Endodermal cell (in vitro differentiated cells): ENCODE measurements around the gene MISP3. TPM values are rescaled to one million over a fixed set of nuclear protein-coding genes. Genes with fewer than 3 reads are reported as not detected.

ENCODE experiments used
- DNase-seq: peaks from one replicate; pipeline ENCODE4 v3.0.0-alpha.2; 2017
- H3K27ac ChIP-seq: 2 replicates; pipeline ENCODE4 v1.5.1; 2013; ENCODE audit warnings: mild to moderate bottlenecking, low read depth, low read length, moderate library complexity
- H3K27me3 ChIP-seq: 2 replicates; pipeline ENCODE4 v1.6.1; 2013; ENCODE audit warnings: mild to moderate bottlenecking, low read length, moderate library complexity; ENCODE audit not compliant: insufficient read depth, control insufficient read depth, poor library complexity, severe bottlenecking
- H3K36me3 ChIP-seq: 2 replicates; pipeline ENCODE4 v1.7.0; 2013; ENCODE audit warnings: mild to moderate bottlenecking, low read length, moderate library complexity; ENCODE audit not compliant: control insufficient read depth, insufficient read depth
- H3K4me1 ChIP-seq: one replicate; pipeline ENCODE4 v1.7.0; 2013; ENCODE audit warnings: low read length; ENCODE audit not compliant: control insufficient read depth, insufficient read depth
- H3K4me3 ChIP-seq: 2 replicates; pipeline ENCODE4 v1.5.1; 2013; ENCODE audit warnings: mild to moderate bottlenecking, low read length, moderate library complexity
- H3K9ac ChIP-seq: 2 replicates; pipeline ENCODE4 v1.6.1; 2013; ENCODE audit warnings: mild to moderate bottlenecking, low read length, moderate library complexity; ENCODE audit not compliant: poor library complexity, severe bottlenecking; ENCODE audit errors: extremely low read depth
- H3K9me3 ChIP-seq: 2 replicates; pipeline ENCODE4 v1.6.1; 2013; ENCODE audit warnings: mild to moderate bottlenecking, low read length, moderate library complexity; ENCODE audit not compliant: control insufficient read depth
- H3K27ac Mint-ChIP-seq: 2 replicates; pipeline ENCODE4 v1.8.0; 2020; ENCODE audit warnings: mixed read lengths
- H3K27me3 Mint-ChIP-seq: 2 replicates; pipeline ENCODE4 v1.8.0; 2021; ENCODE audit warnings: mild to moderate bottlenecking, mixed read lengths; ENCODE audit not compliant: insufficient read depth
- H3K36me3 Mint-ChIP-seq: 2 replicates; pipeline ENCODE4 v1.8.0; 2020; ENCODE audit warnings: low read depth, mixed read lengths
- H3K4me1 Mint-ChIP-seq: 2 replicates; pipeline ENCODE4 v1.8.0; 2020; ENCODE audit warnings: mixed read lengths
- H3K4me3 Mint-ChIP-seq: 2 replicates; pipeline ENCODE4 v1.8.0; 2020; ENCODE audit warnings: mild to moderate bottlenecking, moderate library complexity, mixed read lengths
- H3K9me3 Mint-ChIP-seq: 2 replicates; pipeline ENCODE4 v1.8.0; 2020; ENCODE audit warnings: mild to moderate bottlenecking, mixed read lengths
- WGBS, 2 experiments: methylation state at CpG; one replicate each; pipeline versions ENCODE4 v1.1.5 to v1.1.7; 2013; ENCODE audit warnings: missing lambda C conversion rate in 2 of 2, mixed read lengths in 1 of 2; ENCODE audit not compliant: insufficient coverage in 1 of 2, insufficient read length in 1 of 2; 5-methylcytosine and 5-hydroxymethylcytosine counted together
- total RNA-seq, 2 donors: library from RNA; stranded (reverse); fragmentation: NEBNext Ultra II Directional in 1 of 2; extraction: Animal tissue kit (Norgen Biotek cat#: 25700) in 1 of 2; gene quantifications; 2 replicates in 1 of 2; 3 replicates in 1 of 2; pipeline ENCODE4 v1.2.1, GENCODE V29; 2021
- TF ChIP-seq, protein P1 (sequence below): fragments of 200-600 bp; sonication (generic); conservative IDR thresholded peaks from 2 replicates; pipeline ENCODE4 v1.5.0; 2021; ENCODE audit warnings: antibody characterized with exemption, mild to moderate bottlenecking

The MISP3 gene
- total RNA-seq, 2 donors from 2014 or later, result 0.73 to 1.4 TPM

DNA sequence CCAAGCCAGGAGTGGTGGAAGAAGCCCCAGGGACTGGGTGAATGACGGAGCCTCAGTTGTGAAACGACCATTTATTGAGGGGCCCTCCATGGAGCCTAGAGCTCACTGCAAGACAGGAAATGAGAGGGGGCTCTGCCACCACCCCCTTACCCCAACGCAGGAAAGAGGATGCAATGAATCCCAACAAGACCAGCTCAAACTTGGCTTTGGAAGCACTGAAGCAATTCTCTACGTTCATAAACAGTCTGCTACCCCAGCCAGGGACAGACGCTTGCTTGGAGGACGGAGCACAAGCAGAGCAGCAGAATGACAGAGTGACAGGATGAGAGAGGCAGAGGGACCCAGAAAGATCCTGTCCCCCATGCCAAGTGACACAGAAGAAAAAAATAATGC lies 43.9 kb downstream of the MISP3 start:
- Mint-ChIP-seq H3K9me3 (no peaks in the 10 kb centered on the region), H3K4me1 (peaks cover 23% of the 10 kb centered on the region), H3K27ac (peak overlapping the region; percentile 49), H3K27me3 (no peaks in the 10 kb centered on the region), H3K36me3 (peaks cover 4% of the 10 kb centered on the region), H3K4me3 (peak overlapping the region; percentile 72)
- H3K4me3 ChIP-seq, result peak overlapping the region; percentile 85
- no peaks in the 10 kb centered on the region for H3K9me3 ChIP-seq
- 53 to 60% methylated on average over 2 to 6 of the region's 6 CpGs for WGBS, 2 experiments
- H3K4me1 ChIP-seq, result peaks cover 12% of the 10 kb centered on the region
- H3K27me3 ChIP-seq, result no peaks in the 10 kb centered on the region
- TF ChIP-seq, protein P1, sequence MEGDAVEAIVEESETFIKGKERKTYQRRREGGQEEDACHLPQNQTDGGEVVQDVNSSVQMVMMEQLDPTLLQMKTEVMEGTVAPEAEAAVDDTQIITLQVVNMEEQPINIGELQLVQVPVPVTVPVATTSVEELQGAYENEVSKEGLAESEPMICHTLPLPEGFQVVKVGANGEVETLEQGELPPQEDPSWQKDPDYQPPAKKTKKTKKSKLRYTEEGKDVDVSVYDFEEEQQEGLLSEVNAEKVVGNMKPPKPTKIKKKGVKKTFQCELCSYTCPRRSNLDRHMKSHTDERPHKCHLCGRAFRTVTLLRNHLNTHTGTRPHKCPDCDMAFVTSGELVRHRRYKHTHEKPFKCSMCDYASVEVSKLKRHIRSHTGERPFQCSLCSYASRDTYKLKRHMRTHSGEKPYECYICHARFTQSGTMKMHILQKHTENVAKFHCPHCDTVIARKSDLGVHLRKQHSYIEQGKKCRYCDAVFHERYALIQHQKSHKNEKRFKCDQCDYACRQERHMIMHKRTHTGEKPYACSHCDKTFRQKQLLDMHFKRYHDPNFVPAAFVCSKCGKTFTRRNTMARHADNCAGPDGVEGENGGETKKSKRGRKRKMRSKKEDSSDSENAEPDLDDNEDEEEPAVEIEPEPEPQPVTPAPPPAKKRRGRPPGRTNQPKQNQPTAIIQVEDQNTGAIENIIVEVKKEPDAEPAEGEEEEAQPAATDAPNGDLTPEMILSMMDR, result no peak
- H3K9ac ChIP-seq, result peak overlapping the region; percentile 30
- no peak for DNase-seq
- peaks cover 4% of the 10 kb centered on the region for H3K36me3 ChIP-seq
- H3K27ac ChIP-seq, result no peak overlapping the region

DNA sequence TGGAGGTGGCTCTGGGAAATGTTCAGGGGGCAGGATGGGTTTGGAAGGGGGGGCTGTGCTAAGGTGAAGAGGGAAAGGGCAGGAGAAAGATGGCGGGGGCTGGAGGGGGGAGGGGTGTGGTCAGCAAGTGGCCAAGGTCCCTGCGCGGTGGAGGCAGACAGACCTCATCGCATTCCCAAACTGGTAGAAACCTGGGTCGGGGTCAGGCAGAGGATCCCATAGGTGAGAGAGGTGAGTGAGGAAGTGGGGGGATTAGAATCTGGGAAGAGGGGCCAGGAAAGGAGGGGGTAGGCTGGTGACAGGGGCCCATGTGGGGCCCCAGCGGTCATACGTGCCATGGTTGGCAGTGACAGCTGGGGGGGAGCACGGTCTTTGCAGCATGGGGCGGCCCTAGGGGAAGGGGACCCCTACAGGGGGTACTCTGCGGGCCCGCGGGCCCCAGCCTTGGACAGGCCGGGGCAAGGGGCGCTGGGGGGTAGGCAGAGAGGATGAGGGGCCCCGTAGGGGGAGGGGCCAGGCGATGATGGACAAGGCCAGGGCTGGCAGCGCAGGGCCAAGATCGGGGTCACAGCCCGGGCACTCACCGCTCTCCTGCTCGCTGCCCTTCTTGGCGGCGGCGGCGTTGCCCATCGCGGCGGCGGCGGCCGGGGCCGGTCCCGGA lies 44.5 kb downstream of the MISP3 start:
- no peaks in the 10 kb centered on the region for H3K27me3 Mint-ChIP-seq
- H3K9ac ChIP-seq, result peak overlapping the region; percentile 30
- WGBS, 2 experiments, result 0 to 1% methylated on average over 14 to 33 of the region's 33 CpGs
- TF ChIP-seq, protein P1, result no peak
- H3K4me3 Mint-ChIP-seq, result peak overlapping the region; percentile 72
- H3K27ac ChIP-seq, result no peak overlapping the region
- peak; percentile 57 for DNase-seq
- H3K4me1 Mint-ChIP-seq, result peaks cover 23% of the 10 kb centered on the region
- no peak overlapping the region for H3K27ac Mint-ChIP-seq
- H3K9me3 Mint-ChIP-seq, result no peaks in the 10 kb centered on the region
- H3K4me1 ChIP-seq, result peaks cover 12% of the 10 kb centered on the region
- peak overlapping the region; percentile 85 for H3K4me3 ChIP-seq
- no peaks in the 10 kb centered on the region for H3K9me3 ChIP-seq
- peaks cover 4% of the 10 kb centered on the region for H3K36me3 ChIP-seq
- H3K27me3 ChIP-seq, result no peaks in the 10 kb centered on the region
- H3K36me3 Mint-ChIP-seq, result peaks cover 6% of the 10 kb centered on the region

DNA sequence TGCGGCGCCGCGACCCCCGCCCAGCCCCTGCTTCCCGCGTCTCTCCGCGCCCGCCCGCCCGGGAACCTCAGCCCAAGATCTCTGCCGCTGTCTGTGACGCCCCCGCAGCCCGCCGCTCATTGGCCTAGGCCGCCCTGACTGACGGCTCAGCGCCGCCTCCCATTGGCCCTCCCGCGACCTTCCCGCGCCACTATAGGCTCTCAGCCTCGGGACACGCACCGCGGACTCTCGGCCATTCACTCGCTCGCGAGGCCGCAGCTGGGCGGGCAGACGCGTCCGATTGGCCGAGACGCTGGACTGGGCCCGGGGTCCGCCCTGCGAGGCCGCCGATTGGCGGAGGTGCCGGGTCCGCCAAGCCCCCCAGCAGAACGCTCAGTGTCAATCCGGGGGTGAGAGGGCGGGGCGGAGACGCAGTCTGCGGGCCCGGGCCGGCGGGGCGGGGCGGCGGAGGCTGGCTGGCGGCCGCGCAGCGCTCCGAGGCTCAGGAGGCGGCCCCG lies 45.1 kb downstream of the MISP3 start, which contains the start of gene PRKACA:
Gene PRKACA (minus strand): TSS at position 95 of the 497 bp plus-strand sequence. CDS start 215 bp downstream, outside the sequence.
- H3K4me1 ChIP-seq, result peaks cover 12% of the 10 kb centered on the region
- Mint-ChIP-seq H3K4me1 (peaks cover 19% of the 10 kb centered on the region), H3K9me3 (no peaks in the 10 kb centered on the region), H3K4me3 (peak within 1 kb of the TSS; percentile 72), H3K27ac (peak within 1 kb of the TSS; percentile 94), H3K27me3 (no peaks in the 10 kb centered on the region), H3K36me3 (peaks cover 10% of the 10 kb centered on the region)
- peaks cover 4% of the 10 kb centered on the region for H3K36me3 ChIP-seq
- WGBS, 2 experiments, result 0% methylated on average over 22 to 67 of the region's 67 CpGs
- no peaks in the 10 kb centered on the region for H3K9me3 ChIP-seq
- no peaks in the 10 kb centered on the region for H3K27me3 ChIP-seq
- DNase-seq, result peak; percentile 99
- peak within 1 kb of the TSS; percentile 76 for H3K27ac ChIP-seq
- H3K4me3 ChIP-seq, result peak within 1 kb of the TSS; percentile 86
- H3K9ac ChIP-seq, result peak within 1 kb of the TSS; percentile 72
- TF ChIP-seq, protein P1, result no peak
